GM23338 (cell line): Measurements from ENCODE around the gene YTHDF2. TPM values are rescaled to one million over a fixed set of nuclear protein-coding genes. Genes with fewer than 3 reads are reported as not detected.
A peak's percentile ranks its signal among the peaks of the same experiment; 100 is the strongest.

ENCODE experiments used
- ATAC-seq: fragments of 200-7000 bp; cut with Tn5 transposase; 3 replicates; pipeline ENCODE4 v1.9.1; 2020
- DNase-seq: peaks from one replicate; pipeline ENCODE4 v3.0.0-alpha.2; 2015; ENCODE audit warnings: low spot score
- H2AFZ ChIP-seq: fragments of 200-600 bp; sonication (generic); 2 replicates; pipeline ENCODE4 v1.8.0; 2016; ENCODE audit warnings: antibody characterized with exemption, mild to moderate bottlenecking, moderate library complexity
- H3F3A ChIP-seq: fragments of 200-600 bp; sonication (generic); replicated peaks from 2 replicates; pipeline ENCODE4 v1.8.0; 2017; ENCODE audit warnings: antibody characterized with exemption, mixed run types, low read depth
- H3K27ac ChIP-seq: fragments of 200-600 bp; sonication (generic); 2 replicates; pipeline ENCODE4 v1.6.1; 2016; ENCODE audit warnings: low read depth
- H3K27me3 ChIP-seq: fragments of 200-600 bp; sonication (generic); 2 replicates; pipeline ENCODE4 v1.8.0; 2016; ENCODE audit warnings: mild to moderate bottlenecking, mixed run types, moderate library complexity; ENCODE audit not compliant: insufficient read depth
- H3K36me3 ChIP-seq: fragments of 200-600 bp; sonication (generic); 2 replicates; pipeline ENCODE4 v1.8.0; 2016; ENCODE audit warnings: mild to moderate bottlenecking; ENCODE audit not compliant: insufficient read depth
- H3K4me1 ChIP-seq: fragments of 200-600 bp; sonication (generic); 2 replicates; pipeline ENCODE4 v1.8.0; 2016; ENCODE audit warnings: mild to moderate bottlenecking, moderate library complexity; ENCODE audit not compliant: insufficient read depth
- H3K4me2 ChIP-seq: fragments of 200-600 bp; sonication (generic); 2 replicates; pipeline ENCODE4 v1.7.1; 2017; ENCODE audit warnings: mixed run types
- H3K4me3 ChIP-seq: fragments of 200-600 bp; sonication (generic); 2 replicates; pipeline ENCODE4 v1.6.1; 2016; ENCODE audit warnings: mixed run types
- H3K79me2 ChIP-seq: fragments of 200-600 bp; sonication (generic); replicated peaks from 2 replicates; pipeline ENCODE4 v1.8.0; 2017; ENCODE audit warnings: mild to moderate bottlenecking; ENCODE audit not compliant: insufficient read depth
- H3K9me2 ChIP-seq: fragments of 200-600 bp; sonication (generic); 2 replicates; pipeline ENCODE4 v1.8.0; 2017; ENCODE audit not compliant: insufficient read depth
- H4K20me1 ChIP-seq: fragments of 200-600 bp; sonication (generic); replicated peaks from 2 replicates; pipeline ENCODE4 v1.8.0; 2017; ENCODE audit warnings: mild to moderate bottlenecking; ENCODE audit not compliant: insufficient read depth
- H3K27ac Mint-ChIP-seq: 2 replicates; pipeline ENCODE4 v1.8.0; 2020; ENCODE audit warnings: inconsistent platforms, mild to moderate bottlenecking, moderate library complexity, mixed read lengths
- H3K27me3 Mint-ChIP-seq: 3 replicates; pipeline ENCODE4 v1.8.0; 2022; ENCODE audit warnings: low read depth, mild to moderate bottlenecking, moderate library complexity, mixed read lengths, inconsistent platforms; ENCODE audit not compliant: insufficient read depth, poor library complexity
- H3K36me3 Mint-ChIP-seq: 3 replicates; pipeline ENCODE4 v1.8.0; 2021; ENCODE audit warnings: low read depth, mild to moderate bottlenecking, inconsistent platforms, moderate library complexity, mixed read lengths
- H3K4me1 Mint-ChIP-seq: 3 replicates; pipeline ENCODE4 v1.8.0; 2020; ENCODE audit warnings: mild to moderate bottlenecking, inconsistent platforms, mixed read lengths
- H3K4me3 Mint-ChIP-seq: 3 replicates; pipeline ENCODE4 v1.8.0; 2021; ENCODE audit warnings: moderate library complexity, mild to moderate bottlenecking, inconsistent platforms, mixed read lengths
- H3K9me3 Mint-ChIP-seq: 3 replicates; pipeline ENCODE4 v1.8.0; 2020; ENCODE audit warnings: moderate library complexity, mild to moderate bottlenecking, inconsistent platforms, mixed read lengths
- CREB1 ChIP-seq: fragments of 250-450 bp; sonication (Bioruptor Pico); IDR thresholded peaks from 2 replicates; pipeline ENCODE4 v1.5.0; 2020; ENCODE audit warnings: low read depth, mild to moderate bottlenecking, moderate library complexity
- ETS1 ChIP-seq: IDR thresholded peaks from 2 replicates; pipeline ENCODE4 v1.6.1; 2016; ENCODE audit warnings: antibody characterized with exemption
- EZH2 ChIP-seq: fragments of 200-600 bp; sonication (generic); IDR thresholded peaks from one replicate; pipeline ENCODE4 v1.8.0; 2017; ENCODE audit warnings: antibody characterized with exemption, mild to moderate bottlenecking, low read depth; ENCODE audit not compliant: unreplicated experiment
- EZH2phosphoT487 ChIP-seq: fragments of 200-600 bp; sonication (generic); IDR thresholded peaks from one replicate; pipeline ENCODE4 v1.8.1; 2018; ENCODE audit warnings: antibody characterized with exemption; ENCODE audit not compliant: unreplicated experiment
- JUNB ChIP-seq: IDR thresholded peaks from one replicate; pipeline ENCODE4 v1.6.1; 2016; ENCODE audit warnings: antibody characterized with exemption; ENCODE audit not compliant: unreplicated experiment
- NANOG ChIP-seq: IDR thresholded peaks from 2 replicates; pipeline ENCODE4 v1.6.1; 2016; ENCODE audit warnings: antibody characterized with exemption, borderline replicate concordance
- POLR2AphosphoS5 ChIP-seq: IDR thresholded peaks from 2 replicates; pipeline ENCODE4 v1.6.1; 2016; ENCODE audit warnings: antibody characterized with exemption, low read depth
- STAT1 ChIP-seq: IDR thresholded peaks from one replicate; pipeline ENCODE4 v1.6.1; 2016; ENCODE audit warnings: antibody characterized with exemption; ENCODE audit not compliant: unreplicated experiment
- ZNF114 ChIP-seq: fragments of 250-450 bp; sonication (Bioruptor Pico); IDR thresholded peaks from 2 replicates; pipeline ENCODE4 v1.5.0; 2020; ENCODE audit warnings: mild to moderate bottlenecking, moderate library complexity
- ZNF331 ChIP-seq: fragments of 250-450 bp; sonication (Bioruptor Pico); IDR thresholded peaks from 2 replicates; pipeline ENCODE4 v1.5.0; 2020; ENCODE audit warnings: low read depth, mild to moderate bottlenecking, moderate library complexity
- polyA plus RNA-seq: library from polyadenylated mRNA; unstranded; fragments of >200 nt; fragmentation: Nextera tagmentation; extraction: Ambion mirVana; gene quantifications from 2 replicates; pipeline ENCODE4 v1.2.1, GENCODE V29; 2016
- total RNA-seq: library from RNA; depleted of rRNA; stranded (reverse); fragments of >200 nt; shearing (Covaris generic); gene quantifications from 2 replicates; pipeline ENCODE4 v1.2.3, GENCODE V29; 2014
- TF ChIP-seq, protein P1 (sequence below), 2 experiments: fragments of 200-600 bp in 1 of 2; sonication (generic) in 1 of 2; conservative IDR thresholded peaks; 2 replicates each; pipeline versions ENCODE4 v1.5.1 to v1.6.1; 2016 to 2017; ENCODE audit warnings: antibody characterized with exemption in 2 of 2, low read depth in 2 of 2, mild to moderate bottlenecking in 2 of 2, moderate library complexity in 1 of 2
- TF ChIP-seq, protein P2 (sequence below): IDR thresholded peaks from one replicate; pipeline ENCODE4 v1.6.1; 2018; ENCODE audit warnings: antibody characterized with exemption; ENCODE audit not compliant: unreplicated experiment

YTHDF2 gene
- total and polyA plus RNA-seq, 2 experiments from 2014 or later = 130 to 169 TPM

DNA sequence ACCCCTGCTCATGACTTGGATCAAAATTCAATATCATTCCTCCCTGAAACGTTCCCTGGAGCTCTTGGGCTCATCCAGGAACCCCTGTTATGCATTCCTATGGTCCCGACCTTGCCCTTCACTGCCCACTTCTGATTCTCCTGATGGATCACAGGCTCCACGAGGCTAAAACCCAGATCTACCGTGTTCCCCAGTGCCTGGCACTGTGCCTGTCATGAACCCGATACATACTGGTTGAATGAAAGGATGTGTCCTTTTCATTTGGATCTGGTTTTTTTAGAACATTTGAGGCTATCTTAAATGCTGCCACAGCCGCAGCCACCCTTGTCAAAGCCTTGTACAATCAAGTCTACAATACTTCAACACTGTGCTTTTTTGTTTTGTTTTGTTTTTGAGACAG, 53.1 kb downstream of the YTHDF2 start:
- DNase-seq (no peak), ATAC-seq (no peak)
- H3K27ac Mint-ChIP-seq = no peak overlapping the region
- H3K9me3 Mint-ChIP-seq = no peaks in the 10 kb centered on the region; the same call in 2 of the 3 replicates
- Histone ChIP-seq H2AFZ (no peak overlapping the region), H3F3A (no peaks in the 10 kb centered on the region; the same call in 1 of the 2 replicates), H3K36me3 (no peaks in the 10 kb centered on the region), H3K4me2 (no peak overlapping the region), H3K4me1 (peaks cover 3% of the 10 kb centered on the region; the same call in 1 of the 2 replicates), H3K4me3 (no peak overlapping the region), H3K79me2 (no peaks in the 10 kb centered on the region), H3K27me3 (no peaks in the 10 kb centered on the region), H4K20me1 (no peaks in the 10 kb centered on the region), H3K27ac (no peak overlapping the region), H3K9me2 (no peaks in the 10 kb centered on the region)
- H3K4me3 Mint-ChIP-seq = no peak overlapping the region
- H3K27me3 Mint-ChIP-seq = peaks cover 14% of the 10 kb centered on the region
- H3K36me3 Mint-ChIP-seq = no peaks in the 10 kb centered on the region
- H3K4me1 Mint-ChIP-seq = peaks cover 12% of the 10 kb centered on the region
- TF ChIP-seq STAT1 (no peak), ZNF331 (CRISPR knock-in tag) (no peak), EZH2 (no peak), ETS1 (no peak), NANOG (no peak)
- TF ChIP-seq, protein P1, sequence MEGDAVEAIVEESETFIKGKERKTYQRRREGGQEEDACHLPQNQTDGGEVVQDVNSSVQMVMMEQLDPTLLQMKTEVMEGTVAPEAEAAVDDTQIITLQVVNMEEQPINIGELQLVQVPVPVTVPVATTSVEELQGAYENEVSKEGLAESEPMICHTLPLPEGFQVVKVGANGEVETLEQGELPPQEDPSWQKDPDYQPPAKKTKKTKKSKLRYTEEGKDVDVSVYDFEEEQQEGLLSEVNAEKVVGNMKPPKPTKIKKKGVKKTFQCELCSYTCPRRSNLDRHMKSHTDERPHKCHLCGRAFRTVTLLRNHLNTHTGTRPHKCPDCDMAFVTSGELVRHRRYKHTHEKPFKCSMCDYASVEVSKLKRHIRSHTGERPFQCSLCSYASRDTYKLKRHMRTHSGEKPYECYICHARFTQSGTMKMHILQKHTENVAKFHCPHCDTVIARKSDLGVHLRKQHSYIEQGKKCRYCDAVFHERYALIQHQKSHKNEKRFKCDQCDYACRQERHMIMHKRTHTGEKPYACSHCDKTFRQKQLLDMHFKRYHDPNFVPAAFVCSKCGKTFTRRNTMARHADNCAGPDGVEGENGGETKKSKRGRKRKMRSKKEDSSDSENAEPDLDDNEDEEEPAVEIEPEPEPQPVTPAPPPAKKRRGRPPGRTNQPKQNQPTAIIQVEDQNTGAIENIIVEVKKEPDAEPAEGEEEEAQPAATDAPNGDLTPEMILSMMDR (conservative IDR thresholded peaks at IDR 0.05; ENCODE audit: low read depth in 2 of 2) = no peak

DNA sequence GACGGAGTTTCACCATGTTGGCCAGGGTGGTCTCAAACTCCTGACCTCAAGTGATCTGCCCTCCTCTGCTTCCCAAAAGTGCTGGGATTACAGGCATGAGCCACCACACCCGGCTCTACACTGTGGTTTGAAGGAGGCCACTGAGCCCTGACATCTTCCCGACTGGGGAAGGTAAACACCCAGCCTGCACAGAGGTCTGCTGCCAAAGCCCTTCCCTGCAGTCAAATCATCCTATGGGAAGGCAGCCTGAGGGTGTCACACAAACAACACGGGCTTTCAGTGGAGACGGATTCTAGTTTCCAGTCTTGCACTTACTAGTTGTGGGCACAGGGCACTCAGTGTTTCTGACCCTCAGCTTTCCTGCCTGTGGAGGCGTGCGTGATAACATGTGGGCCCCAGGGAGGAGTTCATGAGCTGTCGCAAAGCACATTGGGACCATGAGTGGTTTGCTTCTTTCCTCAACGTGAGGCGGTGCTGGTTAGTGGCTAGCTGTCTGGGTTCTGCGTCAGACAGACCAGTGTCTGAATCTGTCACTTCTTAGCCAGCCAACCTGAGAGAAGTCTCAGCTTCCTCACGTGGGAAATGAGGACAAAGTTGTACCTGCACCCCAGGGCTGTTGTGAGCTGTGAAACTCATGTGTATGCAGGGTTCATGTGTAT, 53.8 kb downstream of the YTHDF2 start:
- no peak for ATAC-seq
- no peaks in the 10 kb centered on the region; the same call in 2 of the 3 replicates for H3K9me3 Mint-ChIP-seq
- peak overlapping the region; percentile 38; the same call in 1 of the 2 replicates for H2AFZ ChIP-seq
- no peaks in the 10 kb centered on the region for H3K36me3 Mint-ChIP-seq
- H3F3A ChIP-seq = no peaks in the 10 kb centered on the region; the same call in 1 of the 2 replicates
- no peaks in the 10 kb centered on the region for H3K79me2 ChIP-seq
- no peak overlapping the region for H3K4me3 ChIP-seq
- no peak overlapping the region for H3K27ac ChIP-seq
- peaks cover 3% of the 10 kb centered on the region; the same call in 1 of the 2 replicates for H3K4me1 ChIP-seq
- H3K4me2 ChIP-seq = no peak overlapping the region
- H3K4me1 Mint-ChIP-seq = peaks cover 9% of the 10 kb centered on the region
- no peaks in the 10 kb centered on the region for H3K9me2 ChIP-seq
- no peaks in the 10 kb centered on the region for H3K36me3 ChIP-seq
- H3K27me3 Mint-ChIP-seq = peaks cover 10% of the 10 kb centered on the region
- DNase-seq = no peak
- H3K27ac Mint-ChIP-seq = no peak overlapping the region
- H3K27me3 ChIP-seq = no peaks in the 10 kb centered on the region
- H3K4me3 Mint-ChIP-seq = no peak overlapping the region
- no peaks in the 10 kb centered on the region for H4K20me1 ChIP-seq
- no peak for TF ChIP-seq CREB1 (CRISPR knock-in tag)
- no peak for TF ChIP-seq EZH2phosphoT487
- no peak for TF ChIP-seq ETS1
- no peak for TF ChIP-seq ZNF331 (CRISPR knock-in tag)
- TF ChIP-seq, protein P2, sequence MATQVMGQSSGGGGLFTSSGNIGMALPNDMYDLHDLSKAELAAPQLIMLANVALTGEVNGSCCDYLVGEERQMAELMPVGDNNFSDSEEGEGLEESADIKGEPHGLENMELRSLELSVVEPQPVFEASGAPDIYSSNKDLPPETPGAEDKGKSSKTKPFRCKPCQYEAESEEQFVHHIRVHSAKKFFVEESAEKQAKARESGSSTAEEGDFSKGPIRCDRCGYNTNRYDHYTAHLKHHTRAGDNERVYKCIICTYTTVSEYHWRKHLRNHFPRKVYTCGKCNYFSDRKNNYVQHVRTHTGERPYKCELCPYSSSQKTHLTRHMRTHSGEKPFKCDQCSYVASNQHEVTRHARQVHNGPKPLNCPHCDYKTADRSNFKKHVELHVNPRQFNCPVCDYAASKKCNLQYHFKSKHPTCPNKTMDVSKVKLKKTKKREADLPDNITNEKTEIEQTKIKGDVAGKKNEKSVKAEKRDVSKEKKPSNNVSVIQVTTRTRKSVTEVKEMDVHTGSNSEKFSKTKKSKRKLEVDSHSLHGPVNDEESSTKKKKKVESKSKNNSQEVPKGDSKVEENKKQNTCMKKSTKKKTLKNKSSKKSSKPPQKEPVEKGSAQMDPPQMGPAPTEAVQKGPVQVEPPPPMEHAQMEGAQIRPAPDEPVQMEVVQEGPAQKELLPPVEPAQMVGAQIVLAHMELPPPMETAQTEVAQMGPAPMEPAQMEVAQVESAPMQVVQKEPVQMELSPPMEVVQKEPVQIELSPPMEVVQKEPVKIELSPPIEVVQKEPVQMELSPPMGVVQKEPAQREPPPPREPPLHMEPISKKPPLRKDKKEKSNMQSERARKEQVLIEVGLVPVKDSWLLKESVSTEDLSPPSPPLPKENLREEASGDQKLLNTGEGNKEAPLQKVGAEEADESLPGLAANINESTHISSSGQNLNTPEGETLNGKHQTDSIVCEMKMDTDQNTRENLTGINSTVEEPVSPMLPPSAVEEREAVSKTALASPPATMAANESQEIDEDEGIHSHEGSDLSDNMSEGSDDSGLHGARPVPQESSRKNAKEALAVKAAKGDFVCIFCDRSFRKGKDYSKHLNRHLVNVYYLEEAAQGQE = no peak
- no peak for TF ChIP-seq JUNB
- TF ChIP-seq POLR2AphosphoS5 = no peak
- no peak for TF ChIP-seq EZH2
- TF ChIP-seq STAT1 = no peak
- TF ChIP-seq ZNF114 (CRISPR knock-in tag) = no peak
- no peak for TF ChIP-seq NANOG
